Spleen (tissue), 7 donors: Measurements from ENCODE around the gene PLEKHM2.

ENCODE experiments used
- CTCF ChIP-seq, 11 experiments: fragments of 200-600 bp in 7 of 11; fragments of 450-650 bp in 4 of 11; sonication (generic) in 4 of 11; IDR thresholded peaks in 8 of 11; conservative IDR thresholded peaks in 3 of 11; 1 replicate in 7 of 11; 2 replicates in 4 of 11; pipeline versions ENCODE4 v1.4.0 to v1.8.0; 2016 to 2021; ENCODE audit warnings: antibody characterized with exemption in 11 of 11, inconsistent platforms in 4 of 11, mild to moderate bottlenecking in 1 of 11
- POLR2A ChIP-seq, 3 donors: fragments of 450-650 bp; IDR thresholded peaks; one replicate each; pipeline ENCODE4 v1.5.1; 2017; ENCODE audit warnings: antibody characterized with exemption in 3 of 3, mild to moderate bottlenecking in 1 of 3
- POLR2AphosphoS5 ChIP-seq, 3 donors: sonication (generic); formaldehyde crosslinking; IDR thresholded peaks; one replicate each; pipeline ENCODE4 v1.5.1; 2017; ENCODE audit warnings: antibody characterized with exemption in 3 of 3
- donor health status: DM: no; HTN: no; CAD: no; lungs with moderate emphysema.
- donor health status: DM: no; HTN: no; CAD: no.
- donor health status: DM: no; HTN: no; CAD: no.

DNA sequence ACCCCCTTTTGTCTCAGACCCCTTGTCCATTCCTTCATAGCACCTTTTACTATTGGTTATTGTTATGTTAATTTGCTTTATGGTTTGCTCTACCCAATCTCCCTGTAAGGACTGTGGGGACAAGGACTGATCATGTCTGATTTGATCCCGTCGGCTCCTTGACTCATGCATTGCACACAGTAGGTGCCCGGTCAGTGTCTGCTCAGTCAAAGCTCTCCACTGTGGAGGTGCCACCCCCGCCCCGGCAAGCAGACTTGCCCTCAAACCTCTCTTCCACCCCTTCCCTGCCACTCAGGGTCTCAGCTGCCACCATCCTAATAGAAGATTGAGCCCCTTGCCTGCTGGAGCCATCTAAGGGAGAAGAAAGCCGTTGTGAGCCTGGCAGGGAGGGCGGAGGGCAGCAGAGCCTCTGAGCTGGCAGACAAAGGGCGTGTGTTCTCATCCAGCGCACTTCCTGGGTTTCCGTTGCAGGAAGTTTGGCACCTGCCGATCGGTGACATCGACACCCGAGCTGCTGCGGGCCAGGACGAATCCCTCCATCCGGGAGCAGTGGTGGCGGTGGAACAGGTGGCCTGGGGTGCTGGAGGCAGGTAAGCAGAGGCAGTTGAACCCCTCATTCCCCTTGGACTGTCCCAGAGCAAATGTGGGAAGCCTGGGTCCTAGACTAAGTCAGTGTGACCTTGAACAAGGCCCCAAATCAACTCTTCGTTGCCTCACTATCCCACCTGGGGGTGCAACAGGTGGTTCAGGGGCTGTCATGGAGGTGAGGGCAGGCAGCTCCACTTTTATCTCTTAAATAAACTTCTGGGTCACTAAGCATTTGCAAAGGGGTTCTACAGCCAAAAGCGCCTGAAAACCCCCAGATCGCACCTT lies 72.3 kb downstream of the PLEKHM2 start:
- TF ChIP-seq CTCF (IDR thresholded peaks at IDR 0.05 in 8 of 11, conservative IDR thresholded peaks at IDR 0.05 in 3 of 11) (no peak), POLR2A (IDR thresholded peaks at IDR 0.05) (no peak), POLR2AphosphoS5 (IDR thresholded peaks at IDR 0.05) (peak in 1 of 3 donors; percentile 47)
